ENCODE measurements around the gene SASH1. TPM values are rescaled to one million over a fixed set of nuclear protein-coding genes. Genes with fewer than 3 reads are reported as not detected.

Gene SASH1
- total RNA-seq, 2 donors from 2014 or later, result 4.6 to 12.4 TPM

GRCh38 chr6:148329596-148330381 is 12.8 kb upstream of the SASH1 start:
- Histone ChIP-seq H3K27ac (ENCODE audit: low read depth, low read length) (peak overlapping the region; percentile 69), H3K9ac (ENCODE audit: extremely low read depth, low read length, poor library complexity, severe bottlenecking) (no peak overlapping the region), H3K4me3 (ENCODE audit: low read length) (no peak overlapping the region), H3K36me3 (ENCODE audit: control insufficient read depth, insufficient read depth, low read length) (no peaks in the 10 kb centered on the region), H3K27me3 (ENCODE audit: control insufficient read depth, insufficient read depth, low read length, poor library complexity, severe bottlenecking) (no peaks in the 10 kb centered on the region), H3K4me1 (ENCODE audit: control insufficient read depth, insufficient read depth, low read length) (no peaks in the 10 kb centered on the region), H3K9me3 (ENCODE audit: control insufficient read depth, low read length) (no peaks in the 10 kb centered on the region)
- Mint-ChIP-seq H3K9me3 (no peaks in the 10 kb centered on the region), H3K36me3 (ENCODE audit: low read depth) (no peaks in the 10 kb centered on the region), H3K4me1 (peaks cover 4% of the 10 kb centered on the region), H3K27me3 (ENCODE audit: insufficient read depth) (no peaks in the 10 kb centered on the region), H3K27ac (no peak overlapping the region), H3K4me3 (no peak overlapping the region)
- DNase-seq, result no peak
- 93 to 97% methylated on average over 5 to 7 of the region's 7 CpGs for WGBS, 2 experiments (ENCODE audit: insufficient coverage in 1 of 2, insufficient read length in 1 of 2)
- no peak for TF ChIP-seq CTCF (conservative IDR thresholded peaks at IDR 0.05)

GRCh38 chr6:148332088-148332487 is 10.6 kb upstream of the SASH1 start:
- Histone ChIP-seq H3K9ac (ENCODE audit: extremely low read depth, low read length, poor library complexity, severe bottlenecking) (no peak overlapping the region), H3K9me3 (ENCODE audit: control insufficient read depth, low read length) (no peaks in the 10 kb centered on the region), H3K4me3 (ENCODE audit: low read length) (no peak overlapping the region), H3K27ac (ENCODE audit: low read depth, low read length) (no peak overlapping the region), H3K27me3 (ENCODE audit: control insufficient read depth, insufficient read depth, low read length, poor library complexity, severe bottlenecking) (no peaks in the 10 kb centered on the region), H3K36me3 (ENCODE audit: control insufficient read depth, insufficient read depth, low read length) (no peaks in the 10 kb centered on the region), H3K4me1 (ENCODE audit: control insufficient read depth, insufficient read depth, low read length) (no peaks in the 10 kb centered on the region)
- Mint-ChIP-seq H3K9me3 (no peaks in the 10 kb centered on the region), H3K27me3 (ENCODE audit: insufficient read depth) (peaks cover 3% of the 10 kb centered on the region), H3K27ac (no peak overlapping the region), H3K4me1 (no peaks in the 10 kb centered on the region), H3K36me3 (ENCODE audit: low read depth) (no peaks in the 10 kb centered on the region), H3K4me3 (no peak overlapping the region)
- TF ChIP-seq CTCF (conservative IDR thresholded peaks at IDR 0.05), result no peak
- no peak for DNase-seq
- WGBS, 2 experiments (ENCODE audit: insufficient coverage in 1 of 2, insufficient read length in 1 of 2), result no CpG with 5 or more reads among the region's 1 CpG

GRCh38 chr6:148336901-148337300 is 5.7 kb upstream of the SASH1 start:
- TF ChIP-seq CTCF (conservative IDR thresholded peaks at IDR 0.05), result no peak
- no peaks in the 10 kb centered on the region for H3K36me3 ChIP-seq (ENCODE audit: control insufficient read depth, insufficient read depth, low read length)
- WGBS, 2 experiments (ENCODE audit: insufficient coverage in 1 of 2, insufficient read length in 1 of 2), result 93 to 100% methylated on average over 2 to 8 of the region's 9 CpGs
- H3K4me1 Mint-ChIP-seq, result peaks cover 6% of the 10 kb centered on the region
- peaks cover 13% of the 10 kb centered on the region for H3K27me3 Mint-ChIP-seq (ENCODE audit: insufficient read depth)
- peaks cover 4% of the 10 kb centered on the region for H3K4me1 ChIP-seq (ENCODE audit: control insufficient read depth, insufficient read depth, low read length)
- DNase-seq, result no peak
- no peak overlapping the region for H3K9ac ChIP-seq (ENCODE audit: extremely low read depth, low read length, poor library complexity, severe bottlenecking)
- H3K9me3 Mint-ChIP-seq, result no peaks in the 10 kb centered on the region
- H3K4me3 Mint-ChIP-seq, result no peak overlapping the region
- H3K9me3 ChIP-seq (ENCODE audit: control insufficient read depth, low read length), result no peaks in the 10 kb centered on the region
- no peak overlapping the region for H3K27ac Mint-ChIP-seq
- H3K27ac ChIP-seq (ENCODE audit: low read depth, low read length), result no peak overlapping the region
- no peaks in the 10 kb centered on the region for H3K36me3 Mint-ChIP-seq (ENCODE audit: low read depth)
- H3K27me3 ChIP-seq (ENCODE audit: control insufficient read depth, insufficient read depth, low read length, poor library complexity, severe bottlenecking), result no peaks in the 10 kb centered on the region
- H3K4me3 ChIP-seq (ENCODE audit: low read length), result no peak overlapping the region
